GM12878 (cell line): ENCODE data around the gene PPM1N. TPM values are rescaled to one million over a fixed set of nuclear protein-coding genes. Genes with fewer than 3 reads are reported as not detected.

Experiments
- ATAC-seq: fragments of 200-7000 bp; cut with Tn5 transposase; 3 replicates; pipeline ENCODE4 v1.9.1; 2020; ENCODE audit warnings: mild to moderate bottlenecking, moderate library complexity
- BruUV-seq: library from RNA; stranded (reverse); fragments of 400-500 nt; replicated peaks from 2 replicates; lab custom pipeline; 2021; lab: Mats Ljungman, UMichigan
- CTCF ChIA-PET: fragments of 300-600 bp; sonication (Branson Sonifier 250); formaldehyde crosslinking; extraction: SDS; loops from one replicate; lab custom pipeline; 2021; ENCODE audit warnings: inconsistent platforms; lab: Yijun Ruan, JAX
- POLR2A ChIA-PET: fragments of 350-600 bp; formaldehyde crosslinking; extraction: SDS; loops from one replicate; lab custom pipeline; 2021; ENCODE audit warnings: inconsistent platforms; lab: Charles Lee
- RAD21 ChIA-PET: fragments of 300-600 bp; sonication (Branson Sonifier 250); formaldehyde crosslinking; loops from one replicate; lab custom pipeline; 2023; ENCODE audit warnings: antibody characterized with exemption; ENCODE audit not compliant: unreplicated experiment; lab: Charles Lee
- SMC1A ChIA-PET: fragments of 300-600 bp; sonication (Branson Sonifier 250); formaldehyde crosslinking; loops from one replicate; lab custom pipeline; 2023; ENCODE audit not compliant: unreplicated experiment, uncharacterized antibody; lab: Charles Lee
- DNase-seq: peaks from one replicate; pipeline ENCODE4 v3.0.0-alpha.2; 2011; ENCODE audit warnings: low read depth, low spot score
- FAIRE-seq: peaks from 3 replicates; lab custom pipeline; 2011; peaks lifted over from hg19 to GRCh38; lab: Jason Lieb, UNC
- H2AFZ ChIP-seq: 2 replicates; pipeline ENCODE4 v1.6.0; 2011; ENCODE audit warnings: low read depth, low read length, control low read depth; ENCODE audit not compliant: control insufficient read depth
- H3K27ac ChIP-seq: 2 replicates; pipeline ENCODE4 v1.5.1; 2011; ENCODE audit warnings: control low read depth; ENCODE audit not compliant: control insufficient read depth, insufficient read depth
- H3K27me3 ChIP-seq, 2 experiments: replicated peaks in 1 of 2; 2 replicates each; pipeline versions ENCODE4 v1.6.0 to v1.6.1; 2011; ENCODE audit warnings: low read length in 1 of 2; ENCODE audit not compliant: control insufficient read depth in 2 of 2, insufficient read depth in 2 of 2
- H3K36me3 ChIP-seq, 2 experiments: 2 replicates each; pipeline ENCODE4 v1.5.1; 2011; ENCODE audit warnings: low read length in 1 of 2; ENCODE audit not compliant: control insufficient read depth in 2 of 2, insufficient read depth in 2 of 2
- H3K4me1 ChIP-seq: 2 replicates; pipeline ENCODE4 v1.6.1; 2011; ENCODE audit warnings: mild to moderate bottlenecking, low read length, moderate library complexity, mixed read lengths; ENCODE audit not compliant: control insufficient read depth, insufficient read depth
- H3K4me2 ChIP-seq: 2 replicates; pipeline ENCODE4 v1.6.0; 2011; ENCODE audit warnings: control low read depth; ENCODE audit not compliant: control insufficient read depth, insufficient read depth
- H3K4me3 ChIP-seq: fragments of 200-600 bp; sonication (generic); 2 replicates; pipeline ENCODE4 v1.5.1; 2016
- H3K79me2 ChIP-seq: 2 replicates; pipeline ENCODE4 v1.6.0; 2011; ENCODE audit warnings: low read length; ENCODE audit not compliant: control insufficient read depth, insufficient read depth
- H3K9ac ChIP-seq: 2 replicates; pipeline ENCODE4 v1.8.0; 2011; ENCODE audit warnings: low read length, control low read depth, mixed read lengths; ENCODE audit not compliant: control insufficient read depth, insufficient read depth
- H3K9me3 ChIP-seq: replicated peaks from 3 replicates; pipeline ENCODE4 v1.5.1; 2011; ENCODE audit warnings: mild to moderate bottlenecking, low read length; ENCODE audit not compliant: control insufficient read depth, insufficient read depth
- H4K20me1 ChIP-seq: 2 replicates; pipeline ENCODE4 v1.6.0; 2011; ENCODE audit not compliant: control insufficient read depth, insufficient read depth
- BMI1 ChIP-seq: fragments of 450-650 bp; IDR thresholded peaks from 2 replicates; pipeline ENCODE4 v1.6.1; 2016; ENCODE audit warnings: mild to moderate bottlenecking, moderate library complexity, borderline replicate concordance
- CEBPB ChIP-seq, 2 experiments: fragments of 150-350 bp in 1 of 2; IDR thresholded peaks; 2 replicates each; pipeline ENCODE4 v1.6.1; 2012 to 2014; ENCODE audit warnings: low read depth in 2 of 2, low read length in 2 of 2, borderline replicate concordance in 1 of 2, inconsistent platforms in 1 of 2
- EZH2 ChIP-seq: IDR thresholded peaks from 2 replicates; pipeline ENCODE4 v1.6.1; 2012; ENCODE audit warnings: low read depth, mild to moderate bottlenecking, control low read depth, inconsistent platforms, low read length, borderline replicate concordance; ENCODE audit not compliant: control insufficient read depth
- FOXK2 ChIP-seq: fragments of 450-650 bp; IDR thresholded peaks from 2 replicates; pipeline ENCODE4 v1.6.1; 2017; ENCODE audit warnings: mild to moderate bottlenecking, moderate library complexity
- HDAC2 ChIP-seq: fragments of 200-600 bp; sonication (generic); IDR thresholded peaks from 2 replicates; pipeline ENCODE4 v1.6.1; 2017
- HDGF ChIP-seq: fragments of 450-650 bp; IDR thresholded peaks from 2 replicates; pipeline ENCODE4 v1.6.1; 2016; ENCODE audit warnings: antibody characterized with exemption
- NR2C1 ChIP-seq: fragments of 450-650 bp; IDR thresholded peaks from 2 replicates; pipeline ENCODE4 v1.6.1; 2017; ENCODE audit warnings: antibody characterized with exemption, mild to moderate bottlenecking, moderate library complexity
- NR2C2 ChIP-seq: IDR thresholded peaks from 2 replicates; pipeline ENCODE4 v1.6.1; 2011; ENCODE audit warnings: borderline replicate concordance, low read depth; ENCODE audit not compliant: control insufficient read depth, insufficient read length
- PML ChIP-seq: IDR thresholded peaks from 2 replicates; pipeline ENCODE4 v1.6.1; 2012; ENCODE audit warnings: low read length, inconsistent platforms
- RELA ChIP-seq: fragments of 450-650 bp; IDR thresholded peaks from 2 replicates; pipeline ENCODE4 v1.8.0; 2014; ENCODE audit warnings: borderline replicate concordance; ENCODE audit not compliant: partially characterized antibody
- ZNF24 ChIP-seq: fragments of 450-650 bp; IDR thresholded peaks from 2 replicates; pipeline ENCODE4 v1.6.1; 2017; ENCODE audit warnings: antibody characterized with exemption, mild to moderate bottlenecking
- ZNF622 ChIP-seq: fragments of 450-650 bp; IDR thresholded peaks from 2 replicates; pipeline ENCODE4 v1.6.1; 2017; ENCODE audit warnings: mild to moderate bottlenecking, inconsistent platforms
- ZZZ3 ChIP-seq: IDR thresholded peaks from 2 replicates; pipeline ENCODE4 v1.6.1; 2011; ENCODE audit warnings: low read depth; ENCODE audit not compliant: control insufficient read depth, insufficient read length
- WGBS: methylation state at CpG from one replicate; pipeline ENCODE4 v1.1.6; 2016; ENCODE audit warnings: low lambda C conversion rate; ENCODE audit not compliant: insufficient replicate concordance, insufficient coverage; ENCODE audit errors: missing lambda C conversion rate; 5-methylcytosine and 5-hydroxymethylcytosine counted together
- in situ Hi-C: fragments of 300-500 bp; cut with MboI; formaldehyde crosslinking; loops from 9 replicates; pipeline ENCODE4 v1.14.3; 2018; ENCODE audit warnings: mixed read lengths
- intact Hi-C: fragments of 100-400 bp; cut with micrococcal nuclease; formaldehyde crosslinking; loops from one replicate; pipeline ENCODE4 v1.14.2; 2022; ENCODE audit not compliant: unreplicated experiment
- polyA plus RNA-seq, 11 experiments: library from polyadenylated mRNA; depleted of rRNA in 4 of 11; unstranded in 6 of 11; stranded (reverse) in 5 of 11; fragments of >200 nt; fragmentation: Nextera tagmentation in 4 of 11; fragmentation: Illumina TruSeq in 1 of 11; extraction: Ambion mirVana in 4 of 11; extraction: Trizol in 1 of 11; gene quantifications; 1 replicate in 1 of 11; 2 replicates in 10 of 11; pipeline versions ENCODE4 v1.2.1 to v1.2.3, GENCODE V29; 2011 to 2016; ENCODE audit warnings: inconsistent platforms in 2 of 11, missing spikeins in 2 of 11, low read depth in 1 of 11
- total RNA-seq, 4 experiments: library from RNA; depleted of rRNA in 3 of 4; stranded (reverse); fragments of >200 nt in 3 of 4; fragmentation: Illumina TruSeq in 1 of 4; extraction: Trizol in 1 of 4; gene quantifications; 2 replicates each; pipeline versions ENCODE4 v1.2.1 to v1.2.3, GENCODE V29; 2013 to 2021
- TF ChIP-seq, protein P1 (sequence below): IDR thresholded peaks from 2 replicates; pipeline ENCODE4 v1.6.1; 2012; ENCODE audit warnings: low read depth, low read length, improper control_type of control experiment
- TF ChIP-seq, protein P2 (sequence below): fragments of 450-650 bp; formaldehyde crosslinking; IDR thresholded peaks from 2 replicates; pipeline ENCODE4 v1.4.0; 2022; ENCODE audit warnings: mild to moderate bottlenecking, moderate library complexity
- TF ChIP-seq, protein P3 (sequence below): fragments of 450-650 bp; IDR thresholded peaks from 2 replicates; pipeline ENCODE4 v1.6.1; 2018; ENCODE audit warnings: borderline replicate concordance, mild to moderate bottlenecking; ENCODE audit not compliant: partially characterized antibody

PPM1N gene
- total and polyA plus RNA-seq, 10 of the 15 experiments (the other 5 are each of a cell fraction or from before 2014, with no cell fraction given): 1.6 to 5.4 (median 3.7) TPM

DNA sequence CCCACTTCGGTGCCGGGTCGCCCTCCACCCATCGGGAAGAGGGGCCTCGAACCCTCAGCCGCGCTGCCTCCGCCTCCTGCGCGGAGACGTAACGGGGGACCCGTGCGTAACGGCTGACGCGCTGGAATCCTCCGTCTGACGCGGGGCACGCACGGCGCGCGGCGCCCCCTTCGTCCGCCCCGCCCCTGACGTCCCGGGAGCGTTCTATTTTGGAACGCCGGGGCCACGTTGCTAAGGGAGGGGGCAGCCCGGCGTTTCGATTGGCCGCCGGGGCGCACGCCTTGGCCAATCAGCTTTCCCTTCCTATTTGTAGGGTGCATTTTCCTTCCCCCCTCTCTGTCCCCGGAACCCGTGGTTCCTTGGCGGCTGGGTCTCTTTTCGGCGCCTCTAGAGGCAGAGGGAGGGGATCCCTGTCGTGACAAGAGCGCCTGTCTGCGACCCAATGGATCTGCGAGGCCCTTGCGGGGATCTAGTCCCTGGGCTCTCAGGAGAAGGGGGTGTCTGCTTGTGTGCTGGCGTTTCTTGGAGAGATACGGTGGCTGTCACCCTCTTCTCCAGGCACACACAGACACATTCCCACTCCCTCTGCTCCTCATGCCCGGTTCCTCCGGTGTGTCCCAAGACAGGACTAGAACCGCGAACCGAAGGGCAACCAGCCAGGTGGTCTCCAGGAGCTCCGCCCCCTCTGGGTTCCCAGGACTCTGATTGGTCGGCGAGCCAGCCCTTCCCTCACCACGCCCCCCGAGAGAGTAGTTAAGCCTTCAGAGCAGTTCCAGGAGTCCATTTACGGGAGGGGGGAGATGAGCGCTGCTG is 28.9 kb upstream of the PPM1N start:
- SMC1A ChIA-PET: interaction anchor here (0.8 to 4.8 kb wide), 9 partner anchors 9 to 174 kb away, joined by 3 to 52 read pairs (median 3); no protein-coding TSS in a partner anchor
- CTCF ChIA-PET: interaction anchor here (0.6 to 5.2 kb wide), 12 partner anchors 9 to 329 kb away, joined by 3 to 71 read pairs (median 6); no protein-coding TSS in a partner anchor
- RAD21 ChIA-PET: interaction anchor here (0.5 to 4.3 kb wide), 12 partner anchors 8 to 172 kb away, joined by 3 to 64 read pairs (median 4); partner anchors contain the start of gene PPP1R13L
- peak overlapping the region; percentile 100 for H3K4me2 ChIP-seq
- H3K9me3 ChIP-seq: no peaks in the 10 kb centered on the region
- DNase-seq (peak; percentile 78), FAIRE-seq (peak; percentile 99), ATAC-seq (peak; percentile 87)
- H4K20me1 ChIP-seq: peaks cover 3% of the 10 kb centered on the region; the same call in 1 of the 2 replicates
- no TSS peak for BruUV-seq
- H3K36me3 ChIP-seq: no peaks in the 10 kb centered on the region
- POLR2A ChIA-PET: interaction anchor here (0.6 to 2.3 kb wide), 22 partner anchors 10 to 351 kb away, joined by 3 to 13 read pairs (median 4); partner anchors contain the start of genes ERCC1, PPP1R13L and QPCTL
- H3K79me2 ChIP-seq: no peaks in the 10 kb centered on the region
- H3K4me3 ChIP-seq: peak overlapping the region; percentile 82
- peak overlapping the region; percentile 91 for H3K27ac ChIP-seq
- peak overlapping the region; percentile 96 for H2AFZ ChIP-seq
- H3K4me1 ChIP-seq: peaks cover 14% of the 10 kb centered on the region
- H3K9ac ChIP-seq: peak overlapping the region; percentile 79
- peaks cover 0 to 2% of the 10 kb centered on the region in 2 experiments; a peak in 2 of 4 replicates for H3K27me3 ChIP-seq
- intact Hi-C loops: loop anchor here (2.0 kb wide), 1 partner anchor 19 kb away; no protein-coding TSS in a partner anchor
- in situ Hi-C loops: loop anchor here (25.0 kb wide), 1 partner anchor 1707 kb away; the partner anchor contains the start of gene SMG9
- WGBS: 1% methylated on average over 66 of the region's 66 CpGs
- TF ChIP-seq CEBPB (IDR thresholded peaks at IDR 0.05; ENCODE audit: borderline replicate concordance in 1 of 2, low read depth in 2 of 2, low read length in 2 of 2) (no peak), HDGF (peak; percentile 74; the same call in 1 of the 2 replicates), ZZZ3 (no peak), RELA (peak; percentile 42), ZNF24 (no peak), NR2C1 (no peak), BMI1 (peak; percentile 44; the same call in 1 of the 2 replicates), HDAC2 (no peak), NR2C2 (no peak), EZH2 (no peak), ZNF622 (no peak), PML (no peak; the same call in 1 of the 2 replicates), FOXK2 (no peak)
- TF ChIP-seq, protein P1, sequence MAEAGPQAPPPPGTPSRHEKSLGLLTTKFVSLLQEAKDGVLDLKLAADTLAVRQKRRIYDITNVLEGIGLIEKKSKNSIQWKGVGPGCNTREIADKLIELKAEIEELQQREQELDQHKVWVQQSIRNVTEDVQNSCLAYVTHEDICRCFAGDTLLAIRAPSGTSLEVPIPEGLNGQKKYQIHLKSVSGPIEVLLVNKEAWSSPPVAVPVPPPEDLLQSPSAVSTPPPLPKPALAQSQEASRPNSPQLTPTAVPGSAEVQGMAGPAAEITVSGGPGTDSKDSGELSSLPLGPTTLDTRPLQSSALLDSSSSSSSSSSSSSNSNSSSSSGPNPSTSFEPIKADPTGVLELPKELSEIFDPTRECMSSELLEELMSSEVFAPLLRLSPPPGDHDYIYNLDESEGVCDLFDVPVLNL: no peak
- TF ChIP-seq, protein P2, sequence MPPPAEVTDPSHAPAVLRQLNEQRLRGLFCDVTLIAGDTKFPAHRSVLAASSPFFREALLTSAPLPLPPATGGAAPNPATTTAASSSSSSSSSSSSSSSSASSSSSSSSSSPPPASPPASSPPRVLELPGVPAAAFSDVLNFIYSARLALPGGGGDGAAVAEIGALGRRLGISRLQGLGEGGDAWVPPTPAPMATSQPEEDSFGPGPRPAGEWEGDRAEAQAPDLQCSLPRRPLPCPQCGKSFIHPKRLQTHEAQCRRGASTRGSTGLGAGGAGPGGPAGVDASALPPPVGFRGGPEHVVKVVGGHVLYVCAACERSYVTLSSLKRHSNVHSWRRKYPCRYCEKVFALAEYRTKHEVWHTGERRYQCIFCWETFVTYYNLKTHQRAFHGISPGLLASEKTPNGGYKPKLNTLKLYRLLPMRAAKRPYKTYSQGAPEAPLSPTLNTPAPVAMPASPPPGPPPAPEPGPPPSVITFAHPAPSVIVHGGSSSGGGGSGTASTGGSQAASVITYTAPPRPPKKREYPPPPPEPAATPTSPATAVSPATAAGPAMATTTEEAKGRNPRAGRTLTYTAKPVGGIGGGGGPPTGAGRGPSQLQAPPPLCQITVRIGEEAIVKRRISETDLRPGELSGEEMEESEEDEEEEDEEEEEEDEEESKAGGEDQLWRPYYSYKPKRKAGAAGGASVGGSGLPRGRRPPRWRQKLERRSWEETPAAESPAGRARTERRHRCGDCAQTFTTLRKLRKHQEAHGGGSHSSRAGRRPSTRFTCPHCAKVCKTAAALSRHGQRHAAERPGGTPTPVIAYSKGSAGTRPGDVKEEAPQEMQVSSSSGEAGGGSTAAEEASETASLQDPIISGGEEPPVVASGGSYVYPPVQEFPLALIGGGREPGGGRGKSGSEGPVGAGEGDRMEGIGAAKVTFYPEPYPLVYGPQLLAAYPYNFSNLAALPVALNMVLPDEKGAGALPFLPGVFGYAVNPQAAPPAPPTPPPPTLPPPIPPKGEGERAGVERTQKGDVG (CRISPR knock-in tag): no peak
- TF ChIP-seq, protein P3, sequence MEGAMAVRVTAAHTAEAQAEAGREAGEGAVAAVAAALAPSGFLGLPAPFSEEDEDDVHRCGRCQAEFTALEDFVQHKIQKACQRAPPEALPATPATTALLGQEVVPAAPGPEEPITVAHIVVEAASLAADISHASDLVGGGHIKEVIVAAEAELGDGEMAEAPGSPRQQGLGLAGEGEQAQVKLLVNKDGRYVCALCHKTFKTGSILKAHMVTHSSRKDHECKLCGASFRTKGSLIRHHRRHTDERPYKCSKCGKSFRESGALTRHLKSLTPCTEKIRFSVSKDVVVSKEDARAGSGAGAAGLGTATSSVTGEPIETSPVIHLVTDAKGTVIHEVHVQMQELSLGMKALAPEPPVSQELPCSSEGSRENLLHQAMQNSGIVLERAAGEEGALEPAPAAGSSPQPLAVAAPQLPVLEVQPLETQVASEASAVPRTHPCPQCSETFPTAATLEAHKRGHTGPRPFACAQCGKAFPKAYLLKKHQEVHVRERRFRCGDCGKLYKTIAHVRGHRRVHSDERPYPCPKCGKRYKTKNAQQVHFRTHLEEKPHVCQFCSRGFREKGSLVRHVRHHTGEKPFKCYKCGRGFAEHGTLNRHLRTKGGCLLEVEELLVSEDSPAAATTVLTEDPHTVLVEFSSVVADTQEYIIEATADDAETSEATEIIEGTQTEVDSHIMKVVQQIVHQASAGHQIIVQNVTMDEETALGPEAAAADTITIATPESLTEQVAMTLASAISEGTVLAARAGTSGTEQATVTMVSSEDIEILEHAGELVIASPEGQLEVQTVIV: peak; percentile 26
